ENCODE results near the gene ACAD9.
A peak's percentile ranks its signal among the peaks of the same experiment; 100 is the strongest.
"Not testable (repeated sequence)": the region's sequence is repeated elsewhere in the genome, so short reads cannot be mapped to it uniquely, and the experiment has no call there.

ACAD9 gene

DNA sequence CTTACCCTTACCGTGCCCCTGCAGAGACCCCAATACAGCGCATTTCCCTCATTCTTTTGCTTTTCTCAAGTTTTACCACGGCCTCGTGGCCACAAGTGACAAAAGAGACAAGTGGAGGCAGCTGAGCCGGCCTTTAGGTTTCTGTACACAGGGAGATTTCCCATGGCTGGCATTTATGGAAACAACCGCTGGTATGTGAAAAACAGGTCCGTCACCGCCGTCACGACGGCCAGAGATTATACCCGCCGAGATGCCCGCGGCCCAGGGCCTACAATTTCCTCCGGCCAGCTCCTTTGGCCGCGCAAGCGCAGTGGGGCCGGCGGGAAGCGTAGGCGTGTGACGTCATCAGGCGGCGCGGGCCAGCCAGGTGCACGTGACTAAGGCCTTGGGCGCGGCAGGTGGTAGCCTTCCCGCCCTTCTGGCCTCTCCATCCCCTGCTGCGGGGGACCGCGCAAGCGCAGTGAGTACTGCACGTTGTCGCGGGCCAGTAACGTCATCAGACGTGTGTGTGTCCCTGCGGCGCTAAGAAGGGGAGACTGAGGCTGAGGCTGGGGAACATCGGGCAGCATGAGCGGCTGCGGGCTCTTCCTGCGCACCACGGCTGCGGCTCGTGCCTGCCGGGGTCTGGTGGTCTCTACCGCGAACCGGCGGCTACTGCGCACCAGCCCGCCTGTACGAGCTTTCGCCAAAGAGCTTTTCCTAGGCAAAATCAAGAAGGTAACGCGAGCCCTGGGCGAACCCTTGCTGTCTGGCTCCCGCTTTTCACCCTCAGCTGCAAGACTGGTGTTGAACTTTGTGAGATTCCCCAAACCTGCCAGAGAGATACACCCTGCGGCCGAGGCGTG, at the start of gene ACAD9:
ACAD9 (plus strand) TSS at position 496 of the 845 bp plus-strand sequence; CDS start at position 568, 72 bp downstream.
- peak; percentile 98 to 99 for DNase-seq

- not testable (repeated sequence) for DNase-seq
These were observed 49.3 kb upstream of the ACAD9 start for GRCh38 chr3:128829925-128830625.

DNA sequence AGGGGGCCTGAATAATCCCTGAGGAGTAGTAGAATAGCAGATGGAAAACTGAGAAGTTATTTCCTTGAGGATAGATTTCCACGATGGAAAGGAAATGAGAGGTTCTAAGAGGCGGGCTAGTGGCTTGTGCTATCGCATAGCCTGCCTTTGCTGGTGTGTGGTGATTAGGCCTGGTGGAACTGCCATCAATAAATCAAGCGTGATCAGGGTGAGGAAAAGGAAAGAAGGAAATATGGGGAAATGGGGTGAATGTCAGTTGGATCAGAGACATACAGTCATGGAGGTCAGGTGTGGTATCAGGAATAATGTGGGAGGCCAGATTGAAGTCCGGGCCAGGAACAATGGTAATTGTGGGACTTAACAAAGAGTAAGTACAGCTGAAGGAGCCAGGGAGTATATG, 48.7 kb upstream of the ACAD9 start:
- DNase-seq = not testable (repeated sequence)

DNA sequence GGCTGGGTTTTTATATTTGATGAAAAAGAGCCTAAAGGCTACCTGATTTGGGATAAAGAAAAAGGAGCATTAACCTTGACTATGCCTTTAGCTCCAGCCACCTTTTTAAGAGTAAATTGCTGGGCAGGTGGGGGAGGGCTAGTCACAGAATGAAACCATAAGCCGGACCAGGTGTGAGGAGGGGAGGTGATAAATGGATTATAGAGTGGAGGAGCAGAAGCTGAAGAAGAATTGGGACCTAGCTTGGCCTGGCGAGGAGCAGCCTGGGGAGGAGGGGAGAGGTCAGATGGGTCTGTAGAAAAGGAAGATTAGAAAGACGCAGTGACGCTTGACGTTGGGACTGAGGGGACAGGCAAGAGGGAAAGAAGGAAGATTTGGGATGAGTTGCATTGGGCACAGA, 46.4 kb upstream of the ACAD9 start:
- not testable (repeated sequence) for DNase-seq

- DNase-seq = no peak
These were observed 44.3 kb upstream of the ACAD9 start for GRCh38 chr3:128835096-128835495.

DNA sequence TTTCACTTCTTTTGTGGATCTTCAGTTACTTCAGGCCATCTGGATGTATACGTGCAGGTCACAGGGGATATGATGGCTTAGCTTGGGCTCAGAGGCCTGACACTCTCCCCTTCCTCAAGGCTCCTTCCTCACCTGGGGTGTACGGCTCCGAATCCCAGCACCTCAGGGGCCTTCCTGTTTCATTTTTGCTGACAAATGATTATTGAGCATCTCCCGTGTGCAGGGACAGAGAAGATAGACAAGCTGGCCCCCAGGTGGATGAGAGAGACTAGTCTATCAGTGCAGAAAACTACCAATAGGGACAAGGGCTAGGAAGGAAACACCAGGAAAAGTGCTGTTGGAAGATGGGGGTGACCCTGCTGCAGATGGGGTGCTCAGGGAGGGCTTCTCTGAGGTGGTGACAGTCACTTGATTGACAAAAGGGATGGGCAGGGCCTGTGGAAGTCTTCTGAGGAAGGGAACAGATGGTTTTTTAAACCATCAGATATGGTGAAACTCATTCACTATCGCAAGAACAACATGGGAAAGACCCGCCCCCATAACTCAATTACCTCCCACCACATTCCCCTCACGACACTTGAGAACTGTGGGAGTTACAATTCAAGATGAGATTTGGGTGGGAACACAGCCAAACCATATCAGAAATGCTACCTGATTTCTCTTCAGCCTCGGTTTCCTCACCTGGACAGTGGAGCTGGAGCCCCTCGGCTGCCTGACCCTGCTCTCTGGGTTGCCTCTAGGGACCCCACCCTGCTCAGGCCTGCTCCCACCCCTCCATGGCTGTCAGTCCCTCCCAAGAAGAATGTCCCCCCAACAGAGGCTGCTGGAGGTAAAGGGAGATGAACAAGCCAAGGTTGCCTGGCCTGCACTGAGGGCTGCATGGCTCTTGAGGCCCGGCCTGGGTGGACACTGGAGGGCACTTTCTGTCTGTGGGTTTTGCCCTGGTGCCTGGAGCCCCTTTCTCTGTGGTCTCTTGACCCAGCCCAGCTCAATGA, 37.2 kb upstream of the ACAD9 start:
- no peak for DNase-seq

DNA sequence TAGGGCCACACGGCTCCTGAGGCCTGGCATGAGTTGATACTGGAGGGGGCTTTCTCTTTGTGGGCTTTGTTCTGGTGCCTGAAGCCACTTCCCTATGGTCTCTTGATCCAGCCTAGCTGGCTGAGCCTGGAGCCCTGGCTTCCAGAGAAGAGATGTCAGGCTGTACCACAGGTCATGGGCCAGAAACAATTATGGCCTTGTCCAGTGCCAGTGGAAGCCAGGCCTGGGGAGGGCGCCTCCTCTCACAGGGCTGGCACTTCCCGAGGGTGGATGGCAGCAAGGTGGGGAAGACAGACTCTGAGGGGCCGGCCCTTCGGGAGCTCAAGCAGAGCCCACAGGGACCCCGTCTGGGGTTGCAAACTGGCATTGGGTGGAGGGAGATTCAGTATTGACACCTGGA, 34.9 kb upstream of the ACAD9 start:
- DNase-seq = no peak

DNA sequence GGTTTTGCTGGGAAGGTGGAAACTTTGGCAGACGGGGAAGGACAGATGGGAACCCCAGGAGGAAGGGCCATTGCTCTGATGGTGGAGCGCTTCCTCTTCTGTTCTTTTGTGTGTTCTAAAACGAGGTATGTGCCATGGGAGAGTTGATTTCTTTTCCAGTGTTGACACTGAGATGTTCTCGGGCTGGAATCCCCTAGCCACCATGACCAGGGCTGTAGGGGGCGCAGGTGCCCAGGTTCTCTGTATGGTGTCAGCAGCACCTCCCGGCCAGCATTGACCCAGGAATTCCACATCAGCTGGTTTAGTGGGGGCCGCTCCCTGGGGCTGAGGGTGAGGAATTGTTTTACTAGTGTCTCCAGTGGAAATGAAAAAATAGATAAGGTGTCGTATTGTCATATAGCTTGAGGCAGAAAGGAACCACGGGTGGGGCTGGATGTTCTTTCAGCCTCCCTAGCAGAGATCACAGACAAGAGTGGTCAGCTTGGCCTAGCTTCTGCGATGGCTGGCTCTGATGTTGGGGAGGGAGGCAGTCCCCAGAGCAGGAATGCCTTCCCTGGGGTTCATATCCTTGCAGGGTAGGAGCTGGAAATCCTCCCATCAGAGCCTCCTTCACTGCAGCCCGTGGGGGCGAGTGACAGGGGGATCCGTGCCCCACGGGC, 34.2 kb upstream of the ACAD9 start:
- DNase-seq = no peak

- peak; percentile 85 to 87 for DNase-seq
These were observed 33.5 kb upstream of the ACAD9 start for GRCh38 chr3:128845778-128846485.

- peak in 1 of 2 donors; percentile 10 for DNase-seq
These were observed 32.9 kb upstream of the ACAD9 start for GRCh38 chr3:128846486-128846891.

GRCh38 chr3:128847666-128848370, 31.6 kb upstream of the ACAD9 start:
- DNase-seq = no peak

GRCh38 chr3:128848936-128849335, 30.5 kb upstream of the ACAD9 start:
- DNase-seq = no peak

GRCh38 chr3:128849911-128850455, 29.4 kb upstream of the ACAD9 start:
- DNase-seq = no peak

DNA sequence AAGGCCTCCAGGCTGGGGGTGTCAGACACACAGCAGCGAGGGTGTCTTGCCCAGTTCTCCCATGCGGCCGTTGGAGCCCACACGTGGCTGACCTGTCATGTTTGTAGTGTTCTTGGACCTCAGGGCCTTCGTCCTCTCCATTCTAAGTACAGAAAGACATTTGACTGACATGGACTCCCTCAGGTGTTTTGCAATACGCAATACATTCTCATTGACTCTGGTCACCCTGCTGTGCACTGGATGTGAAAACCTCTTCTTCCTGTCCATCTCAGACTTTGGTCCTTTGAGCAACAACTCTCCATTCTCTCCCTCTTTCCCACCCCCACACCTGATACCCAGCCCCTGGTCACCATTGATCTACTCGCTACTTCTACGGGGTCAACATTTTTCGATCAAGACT, 28.9 kb upstream of the ACAD9 start:
- DNase-seq = no peak

- no peak for DNase-seq
These were observed 27.8 kb upstream of the ACAD9 start for GRCh38 chr3:128851601-128852000.

DNA sequence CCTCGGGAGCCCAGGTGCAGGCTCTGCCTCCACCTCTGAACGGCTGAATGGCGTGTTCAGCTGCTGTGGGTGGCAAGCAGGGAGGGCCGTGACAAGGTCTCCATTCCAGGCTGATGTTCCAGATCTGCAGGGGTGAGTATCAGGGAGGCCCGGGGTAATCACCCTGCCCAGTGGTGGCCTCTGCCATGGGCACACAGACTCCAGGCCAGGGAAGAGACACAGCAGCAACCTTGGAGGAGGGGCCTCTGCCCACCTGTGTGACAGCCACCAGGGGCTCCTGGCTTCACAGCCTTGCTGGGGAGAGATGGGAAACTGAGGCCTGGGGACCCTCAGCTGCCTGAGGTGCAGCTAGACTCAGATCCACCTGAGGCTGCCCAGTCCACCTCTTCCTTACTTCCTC, 25.6 kb upstream of the ACAD9 start:
- no peak for DNase-seq

- DNase-seq = peak in 1 of 2 donors; percentile 38
These were observed 24.9 kb upstream of the ACAD9 start for GRCh38 chr3:128854475-128854874.

- no peak for DNase-seq
These were observed 23.9 kb upstream of the ACAD9 start for GRCh38 chr3:128855569-128855968.

GRCh38 chr3:128858167-128858566, 21.3 kb upstream of the ACAD9 start:
- no peak for DNase-seq

GRCh38 chr3:128859630-128860029, 19.8 kb upstream of the ACAD9 start:
- no peak for DNase-seq

DNA sequence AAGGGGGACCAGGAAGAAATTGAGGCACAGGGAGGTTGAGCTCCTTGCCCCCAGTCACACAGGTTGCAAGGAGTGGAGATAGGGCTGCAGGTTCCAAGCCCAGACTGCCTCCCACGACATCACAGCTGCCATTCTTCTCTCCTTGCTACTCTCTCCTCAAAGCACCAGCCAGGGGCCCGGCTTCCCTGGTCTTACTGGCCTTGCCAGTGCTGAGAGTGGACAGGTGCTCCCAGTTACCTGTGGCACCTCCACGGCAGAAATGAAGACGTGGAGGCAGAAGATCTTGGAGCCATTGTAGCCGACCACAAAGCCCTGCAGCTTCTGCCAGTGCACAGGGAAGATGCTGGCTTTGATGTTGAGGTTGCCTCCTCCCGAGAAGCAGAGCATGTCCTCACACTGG, 17.9 kb upstream of the ACAD9 start:
- no peak for DNase-seq

Measured in CD4-positive, alpha-beta T cell treated with Interleukin-1 beta for 1 hour (primary cell).